K562 (cell line): ENCODE data around the gene C6orf47. TPM values are rescaled to one million over a fixed set of nuclear protein-coding genes. Genes with fewer than 3 reads are reported as not detected.

Experiments used
- ARID1B ChIP-seq: fragments of 450-650 bp; IDR thresholded peaks from 2 replicates; pipeline ENCODE4 v1.6.1; 2016; ENCODE audit warnings: antibody characterized with exemption, mild to moderate bottlenecking, inconsistent platforms
- DDX20 ChIP-seq: fragments of 450-650 bp; IDR thresholded peaks from 2 replicates; pipeline ENCODE4 v1.6.1; 2016; ENCODE audit warnings: missing genetic modification characterization, low read depth, mild to moderate bottlenecking, missing compliant biosample characterization, moderate library complexity
- DEAF1 ChIP-seq: fragments of 450-650 bp; formaldehyde crosslinking; IDR thresholded peaks from 2 replicates; pipeline ENCODE4 v1.4.0; 2020; ENCODE audit warnings: mild to moderate bottlenecking, moderate library complexity
- ETV5 ChIP-seq: sonication (generic); formaldehyde crosslinking; IDR thresholded peaks from 2 replicates; pipeline ENCODE4 v1.4.0; 2020; ENCODE audit warnings: low read depth, mild to moderate bottlenecking, missing genetic modification reagents
- KLF6 ChIP-seq: fragments of 250-450 bp; sonication (Bioruptor Pico); IDR thresholded peaks from 2 replicates; pipeline ENCODE4 v1.4.0; 2020; ENCODE audit warnings: mild to moderate bottlenecking, moderate library complexity, borderline replicate concordance
- PRDM10 ChIP-seq: fragments of 450-650 bp; IDR thresholded peaks from 2 replicates; pipeline ENCODE4 v1.6.1; 2018; ENCODE audit not compliant: partially characterized antibody
- RREB1 ChIP-seq: fragments of 250-450 bp; sonication (Bioruptor Pico); IDR thresholded peaks from 2 replicates; pipeline ENCODE4 v1.4.0; 2020
- SIRT6 ChIP-seq: IDR thresholded peaks from one replicate; pipeline ENCODE4 v1.6.1; 2012; ENCODE audit warnings: low read depth, mild to moderate bottlenecking, control low read depth, inconsistent platforms, low read length, moderate library complexity
- XRCC5 ChIP-seq: fragments of 200-400 bp; formaldehyde crosslinking; IDR thresholded peaks from 2 replicates; pipeline ENCODE4 v1.6.1; 2017; ENCODE audit warnings: low read depth, mild to moderate bottlenecking, low read length
- ZMIZ1 ChIP-seq, 2 experiments: fragments of 150-350 bp in 1 of 2; IDR thresholded peaks; 2 replicates each; pipeline ENCODE4 v1.6.1; 2012 to 2016; ENCODE audit warnings: low read depth in 2 of 2, low read length in 2 of 2, mild to moderate bottlenecking in 1 of 2, moderate library complexity in 1 of 2
- polyA plus RNA-seq, 8 experiments: library from polyadenylated mRNA; depleted of rRNA in 4 of 8; stranded (reverse) in 5 of 8; unstranded in 3 of 8; fragments of >200 nt; fragmentation: Nextera tagmentation in 2 of 8; fragmentation: Illumina TruSeq in 1 of 8; extraction: Ambion mirVana in 2 of 8; extraction: Trizol in 1 of 8; gene quantifications; 2 replicates each; pipeline versions ENCODE4 v1.2.1 to v1.2.3, GENCODE V29; 2011 to 2014; ENCODE audit warnings: inconsistent platforms in 1 of 8, missing spikeins in 1 of 8
- total RNA-seq, 7 experiments: library from RNA; depleted of rRNA in 6 of 7; stranded (reverse); fragments of >200 nt in 6 of 7; fragmentation: Illumina TruSeq in 2 of 7; extraction: Trizol in 2 of 7; gene quantifications; 2 replicates each; pipeline versions ENCODE4 v1.2.1 to v1.2.3, GENCODE V29; 2011 to 2021; ENCODE audit warnings: low replicate concordance in 1 of 7

The C6orf47 gene
- total and polyA plus RNA-seq, 9 of the 15 experiments (the other 6 are each of a cell fraction or from before 2014, with no cell fraction given), result 0.14 to 43.8 (median 27.0) TPM

GRCh38 chr6:31680226-31681134, 19.9 kb upstream of the C6orf47 start, which contains the start of gene LY6G5C (continued):
- peak; percentile 13 for TF ChIP-seq PRDM10
- 0 out of 2 replicates have a peak, but pooled peaks have one; percentile 55 for TF ChIP-seq XRCC5
- peak; percentile 98 for TF ChIP-seq DEAF1 (CRISPR knock-in tag)
- no peak for TF ChIP-seq KLF6 (CRISPR knock-in tag)
- peak; percentile 55 to 61; a peak in 2 of 4 replicates for TF ChIP-seq ZMIZ1 (IDR thresholded peaks at IDR 0.05; ENCODE audit: low read depth in 2 of 2, low read length in 2 of 2)
- TF ChIP-seq DDX20 (tag), result no peak
- 0 out of 2 replicates have a peak, but pooled peaks have one; percentile 7 for TF ChIP-seq ARID1B
- TF ChIP-seq RREB1, result peak; percentile 24; the same call in 1 of the 2 replicates
- TF ChIP-seq SIRT6, result no peak
- TF ChIP-seq ETV5 (CRISPR knock-in tag), result peak; percentile 50; the same call in 1 of the 2 replicates
